ENCODE results near the gene CSRNP2. TPM values are rescaled to one million over a fixed set of nuclear protein-coding genes. Genes with fewer than 3 reads are reported as not detected.

CSRNP2 gene
- total RNA-seq, 4 donors from 2014 or later: 17.3 to 29.5 (median 22.0) TPM

- no peak for ATAC-seq
- DNase-seq: no peak
- intact Hi-C loops (cut with DNase I; ENCODE audit: low total_unique reads): no loop called here
- Histone ChIP-seq H3K4me1 (no peaks in the 10 kb centered on the region), H3K36me3 (no peaks in the 10 kb centered on the region), H3K27ac (no peak overlapping the region), H3K9me3 (no peaks in the 10 kb centered on the region), H3K4me3 (no peak overlapping the region), H3K27me3 (no peaks in the 10 kb centered on the region)
- in situ Hi-C loops (cut with MboI; ENCODE audit: low sequenced_read_pairs in 4 of 4): no loop called here
- TF ChIP-seq CTCF (IDR thresholded peaks at IDR 0.05 in 4 of 5, conservative IDR thresholded peaks at IDR 0.05 in 1 of 5): no peak
- no peak for TF ChIP-seq POLR2A (IDR thresholded peaks at IDR 0.05)
Observed at GRCh38 chr12:51036279-51036678, 47.1 kb downstream of the CSRNP2 start.

GRCh38 chr12:51033457-51034089, 49.8 kb downstream of the CSRNP2 start:
- H3K4me1 ChIP-seq: no peaks in the 10 kb centered on the region
- intact Hi-C loops (cut with DNase I; ENCODE audit: low total_unique reads) (no loop called here), in situ Hi-C loops (cut with MboI; ENCODE audit: low sequenced_read_pairs in 4 of 4) (no loop called here)
- H3K9me3 ChIP-seq: no peaks in the 10 kb centered on the region
- ATAC-seq (no peak), DNase-seq (no peak)
- H3K27ac ChIP-seq: no peak overlapping the region
- no peaks in the 10 kb centered on the region for H3K36me3 ChIP-seq
- TF ChIP-seq CTCF (IDR thresholded peaks at IDR 0.05 in 4 of 5, conservative IDR thresholded peaks at IDR 0.05 in 1 of 5): no peak
- no peak for TF ChIP-seq POLR2A (IDR thresholded peaks at IDR 0.05)
- no peak overlapping the region for H3K4me3 ChIP-seq
- no peaks in the 10 kb centered on the region for H3K27me3 ChIP-seq

GRCh38 chr12:51033048-51033447, 50.3 kb downstream of the CSRNP2 start:
- H3K4me3 ChIP-seq: no peak overlapping the region
- H3K27me3 ChIP-seq: no peaks in the 10 kb centered on the region
- no peak overlapping the region for H3K27ac ChIP-seq
- H3K36me3 ChIP-seq: no peaks in the 10 kb centered on the region
- ATAC-seq (no peak), DNase-seq (no peak)
- intact Hi-C loops (cut with DNase I; ENCODE audit: low total_unique reads): no loop called here
- H3K9me3 ChIP-seq: no peaks in the 10 kb centered on the region
- no peaks in the 10 kb centered on the region for H3K4me1 ChIP-seq
- in situ Hi-C loops (cut with MboI; ENCODE audit: low sequenced_read_pairs in 4 of 4): no loop called here
- no peak for TF ChIP-seq POLR2A (IDR thresholded peaks at IDR 0.05)
- no peak for TF ChIP-seq CTCF (IDR thresholded peaks at IDR 0.05 in 4 of 5, conservative IDR thresholded peaks at IDR 0.05 in 1 of 5)

GRCh38 chr12:51028813-51029150, 54.6 kb downstream of the CSRNP2 start:
- in situ Hi-C loops (cut with MboI; ENCODE audit: low sequenced_read_pairs in 4 of 4) (loop anchor here in 1 of 4 donors (10.0 kb wide), 1 partner anchor 104 kb away; a partner anchor contains a TSS), intact Hi-C loops (cut with DNase I; ENCODE audit: low total_unique reads) (loop anchor here (1.0 kb wide), 1 partner anchor 203 kb away; no protein-coding TSS in a partner anchor)
- TF ChIP-seq POLR2A (IDR thresholded peaks at IDR 0.05) (no peak), CTCF (IDR thresholded peaks at IDR 0.05 in 4 of 5, conservative IDR thresholded peaks at IDR 0.05 in 1 of 5) (no peak)
- H3K4me3 ChIP-seq: no peak overlapping the region
- no peaks in the 10 kb centered on the region for H3K9me3 ChIP-seq
- no peak for ATAC-seq
- no peaks in the 10 kb centered on the region for H3K27me3 ChIP-seq
- DNase-seq: no peak
- peaks cover 10 to 11% of the 10 kb centered on the region in 2 donors for H3K4me1 ChIP-seq
- H3K27ac ChIP-seq: no peak overlapping the region
- H3K36me3 ChIP-seq: no peaks in the 10 kb centered on the region
